K562 (cell line): ENCODE data around the gene LMBR1. TPM values are rescaled to one million over a fixed set of nuclear protein-coding genes. Genes with fewer than 3 reads are reported as not detected.

ENCODE experiments used
- ATAC-seq: fragments of 200-7000 bp; cut with Tn5 transposase; 3 replicates; pipeline ENCODE4 v1.9.1; 2020; ENCODE audit warnings: moderate library complexity
- BruUV-seq: library from RNA; stranded (reverse); fragments of 400-500 nt; replicated peaks from 2 replicates; lab custom pipeline; 2021; lab: Mats Ljungman, UMichigan
- CTCF ChIA-PET: fragments of 300-600 bp; formaldehyde crosslinking; extraction: SDS; loops from one replicate; lab custom pipeline; 2021; ENCODE audit warnings: low intra/inter-chr PET ratio; lab: Yijun Ruan, JAX
- POLR2A ChIA-PET: fragments of 300-600, 350-650 bp; sonication (Branson Sonifier 250); formaldehyde crosslinking; extraction: SDS; loops from one replicate; lab custom pipeline; 2021; ENCODE audit warnings: antibody characterized with exemption, inconsistent platforms; lab: Yijun Ruan, JAX
- DNase-seq, 4 experiments: peaks; one replicate each; pipeline versions ENCODE4 v3.0.0 to v3.0.0-alpha.2; 2011 to 2018; ENCODE audit warnings: low spot score in 3 of 4, mixed read lengths in 3 of 4; ENCODE audit errors: extremely low read depth in 1 of 4
- FAIRE-seq: peaks from 2 replicates; lab custom pipeline; 2011; peaks lifted over from hg19 to GRCh38; lab: Jason Lieb, UNC
- H2AFZ ChIP-seq: 2 replicates; pipeline ENCODE4 v1.6.0; 2011; ENCODE audit warnings: low read depth, low read length, control low read depth, inconsistent platforms
- H3K27ac ChIP-seq: fragments of 200-600 bp; 3 replicates; pipeline ENCODE4 v1.8.0; 2011; ENCODE audit warnings: low read depth, mild to moderate bottlenecking, control low read depth, inconsistent platforms, low read length, moderate library complexity, mixed read lengths; ENCODE audit errors: extremely low read depth
- H3K27me3 ChIP-seq, 2 experiments: fragments of 300-600 bp in 1 of 2; 2 replicates in 1 of 2; 3 replicates in 1 of 2; pipeline versions ENCODE4 v1.6.0 to v1.8.0; 2011; ENCODE audit warnings: inconsistent platforms in 2 of 2, low read length in 2 of 2, mild to moderate bottlenecking in 1 of 2, mixed read lengths in 1 of 2, moderate library complexity in 1 of 2; ENCODE audit not compliant: control insufficient read depth in 2 of 2, insufficient read depth in 2 of 2
- H3K36me3 ChIP-seq: fragments of 300-600 bp; 3 replicates; pipeline ENCODE4 v1.8.0; 2011; ENCODE audit warnings: mild to moderate bottlenecking, low read length, inconsistent platforms; ENCODE audit not compliant: control insufficient read depth, insufficient read depth
- H3K4me1 ChIP-seq, 2 experiments: fragments of 200-600 bp in 1 of 2; replicated peaks in 1 of 2; 2 replicates in 1 of 2; 3 replicates in 1 of 2; pipeline versions ENCODE4 v1.5.1 to v1.8.0; 2011; ENCODE audit warnings: inconsistent platforms in 2 of 2, low read length in 2 of 2, mild to moderate bottlenecking in 1 of 2, mixed read lengths in 1 of 2, moderate library complexity in 1 of 2; ENCODE audit not compliant: control insufficient read depth in 2 of 2, insufficient read depth in 2 of 2
- H3K4me2 ChIP-seq: 2 replicates; pipeline ENCODE4 v1.6.1; 2011; ENCODE audit warnings: low read length, control low read depth, inconsistent platforms, mixed read lengths; ENCODE audit not compliant: insufficient read depth
- H3K4me3 ChIP-seq: fragments of 200-600 bp; sonication (generic), shearing (Covaris generic); 2 replicates; pipeline ENCODE4 v1.5.1; 2016; ENCODE audit warnings: control low read depth, inconsistent platforms
- H3K79me2 ChIP-seq: fragments of 200-600 bp; 3 replicates; pipeline ENCODE4 v1.8.0; 2011; ENCODE audit warnings: low read length, inconsistent platforms; ENCODE audit not compliant: control insufficient read depth, insufficient read depth
- H3K9ac ChIP-seq, 2 experiments: 2 replicates each; pipeline versions ENCODE4 v1.6.0 to v1.6.1; 2011; ENCODE audit warnings: low read depth in 2 of 2, low read length in 2 of 2, control low read depth in 1 of 2, inconsistent platforms in 1 of 2, mild to moderate bottlenecking in 1 of 2, mixed read lengths in 1 of 2; ENCODE audit not compliant: insufficient read depth in 1 of 2
- H3K9me1 ChIP-seq: one replicate; pipeline ENCODE4 v1.6.0; 2011; ENCODE audit warnings: inconsistent platforms, mild to moderate bottlenecking, low read length, moderate library complexity; ENCODE audit not compliant: control insufficient read depth, insufficient read depth
- H3K9me3 ChIP-seq: replicated peaks from 2 replicates; pipeline ENCODE4 v1.5.1; 2011; ENCODE audit warnings: low read depth, low read length, inconsistent platforms; ENCODE audit not compliant: control insufficient read depth, insufficient read depth
- H4K20me1 ChIP-seq: replicated peaks from 2 replicates; pipeline ENCODE4 v1.6.1; 2011; ENCODE audit warnings: low read length, inconsistent platforms, mixed read lengths; ENCODE audit not compliant: control insufficient read depth, insufficient read depth
- ATF7 ChIP-seq: fragments of 450-650 bp; IDR thresholded peaks from 2 replicates; pipeline ENCODE4 v1.7.1; 2014; ENCODE audit warnings: mild to moderate bottlenecking, moderate library complexity
- BMI1 ChIP-seq: fragments of 150-350 bp; IDR thresholded peaks from 2 replicates; pipeline ENCODE4 v1.6.1; 2014; ENCODE audit warnings: low read length
- E4F1 ChIP-seq: fragments of 250-450 bp; sonication (Bioruptor Pico); IDR thresholded peaks from 2 replicates; pipeline ENCODE4 v1.5.0; 2021; ENCODE audit warnings: mild to moderate bottlenecking, borderline replicate concordance
- GABPB2 ChIP-seq: fragments of 250-450 bp; sonication (Bioruptor Pico); conservative IDR thresholded peaks from 2 replicates; pipeline ENCODE4 v1.5.1; 2021; ENCODE audit warnings: mild to moderate bottlenecking
- HLTF ChIP-seq: fragments of 450-650 bp; IDR thresholded peaks from 2 replicates; pipeline ENCODE4 v1.6.1; 2016
- KDM2B ChIP-seq: fragments of 250-450 bp; sonication (Bioruptor Pico); IDR thresholded peaks from 2 replicates; pipeline ENCODE4 v1.8.0; 2021; ENCODE audit warnings: mild to moderate bottlenecking, moderate library complexity
- NCOA2 ChIP-seq, 2 experiments: fragments of 450-650 bp; IDR thresholded peaks; 2 replicates each; pipeline ENCODE4 v1.6.1; 2018; ENCODE audit warnings: mild to moderate bottlenecking in 2 of 2, moderate library complexity in 1 of 2; ENCODE audit not compliant: partially characterized antibody in 2 of 2
- PURB ChIP-seq: sonication (generic); formaldehyde crosslinking; IDR thresholded peaks from 2 replicates; pipeline ENCODE4 v1.9.0; 2021; ENCODE audit warnings: low read depth, mild to moderate bottlenecking, missing genetic modification reagents
- RAD21 ChIP-seq, 2 experiments: fragments of 250-450 bp in 1 of 2; fragments of 450-650 bp in 1 of 2; sonication (Bioruptor Pico) in 1 of 2; formaldehyde crosslinking in 1 of 2; IDR thresholded peaks in 1 of 2; conservative IDR thresholded peaks in 1 of 2; 2 replicates each; pipeline versions ENCODE4 v1.4.0 to v1.8.0; 2020 to 2022; ENCODE audit warnings: mild to moderate bottlenecking in 2 of 2, moderate library complexity in 1 of 2
- TCF3 ChIP-seq: sonication (generic); formaldehyde crosslinking; IDR thresholded peaks from 2 replicates; pipeline ENCODE4 v1.4.0; 2020; ENCODE audit warnings: mild to moderate bottlenecking, missing genetic modification reagents
- ZKSCAN8 ChIP-seq: fragments of 200-800 bp; sonication (Bioruptor generic); IDR thresholded peaks from 2 replicates; pipeline ENCODE4 v1.6.1; 2016; ENCODE audit warnings: missing genetic modification characterization, missing compliant biosample characterization
- ZNF586 ChIP-seq: fragments of 450-650 bp; formaldehyde crosslinking; conservative IDR thresholded peaks from 2 replicates; pipeline ENCODE4 v1.4.0; 2020; ENCODE audit warnings: mild to moderate bottlenecking, moderate library complexity
- ZNF77 ChIP-seq: fragments of 250-450 bp; sonication (Bioruptor Pico); IDR thresholded peaks from 2 replicates; pipeline ENCODE4 v1.5.0; 2020
- WGBS: fragments of 100-300 bp; shearing (Covaris generic); methylation state at CpG from one replicate; pipeline ENCODE4 v1.1.6; 2016; ENCODE audit warnings: low coverage, mixed read lengths; ENCODE audit not compliant: insufficient coverage; ENCODE audit errors: missing lambda C conversion rate; 5-methylcytosine and 5-hydroxymethylcytosine counted together
- in situ Hi-C: fragments of 300-500 bp; cut with MboI; formaldehyde crosslinking; loops from 4 replicates; pipeline ENCODE4 v1.15.0; 2018; ENCODE audit warnings: inconsistent platforms, mixed read lengths
- intact Hi-C: fragments of 100-400 bp; cut with micrococcal nuclease; formaldehyde crosslinking; loops from 2 replicates; pipeline ENCODE4 v1.14.2; 2022
- polyA plus RNA-seq, 8 experiments: library from polyadenylated mRNA; depleted of rRNA in 4 of 8; stranded (reverse) in 5 of 8; unstranded in 3 of 8; fragments of >200 nt; fragmentation: Nextera tagmentation in 2 of 8; fragmentation: Illumina TruSeq in 1 of 8; extraction: Ambion mirVana in 2 of 8; extraction: Trizol in 1 of 8; gene quantifications; 2 replicates each; pipeline versions ENCODE4 v1.2.1 to v1.2.3, GENCODE V29; 2011 to 2014; ENCODE audit warnings: inconsistent platforms in 1 of 8, missing spikeins in 1 of 8
- total RNA-seq, 7 experiments: library from RNA; depleted of rRNA in 6 of 7; stranded (reverse); fragments of >200 nt in 6 of 7; fragmentation: Illumina TruSeq in 2 of 7; extraction: Trizol in 2 of 7; gene quantifications; 2 replicates each; pipeline versions ENCODE4 v1.2.1 to v1.2.3, GENCODE V29; 2011 to 2021; ENCODE audit warnings: low replicate concordance in 1 of 7
- TF ChIP-seq, protein P1 (sequence below): fragments of 150-350 bp; conservative IDR thresholded peaks from 2 replicates; pipeline ENCODE4 v1.6.1; 2014; ENCODE audit warnings: low read length
- TF ChIP-seq, protein P2 (sequence below), 2 experiments: IDR thresholded peaks; 2 replicates each; pipeline ENCODE4 v1.6.1; 2011; ENCODE audit warnings: borderline replicate concordance in 1 of 2, control low read depth in 1 of 2, low read depth in 1 of 2, low read length in 1 of 2, mild to moderate bottlenecking in 1 of 2, mixed read lengths in 1 of 2, moderate library complexity in 1 of 2; ENCODE audit not compliant: insufficient read depth in 1 of 2, insufficient read length in 1 of 2, poor library complexity in 1 of 2, severe bottlenecking in 1 of 2; ENCODE audit errors: extremely low read depth in 1 of 2
- TF ChIP-seq, protein P3 (sequence below): fragments of 250-450 bp; sonication (Bioruptor Pico); IDR thresholded peaks from 2 replicates; pipeline ENCODE4 v1.5.0; 2021

LMBR1 gene
- total and polyA plus RNA-seq, 9 of the 15 experiments (the other 6 are each of a cell fraction or from before 2014, with no cell fraction given): 7.7 to 90.0 (median 59.9) TPM

DNA sequence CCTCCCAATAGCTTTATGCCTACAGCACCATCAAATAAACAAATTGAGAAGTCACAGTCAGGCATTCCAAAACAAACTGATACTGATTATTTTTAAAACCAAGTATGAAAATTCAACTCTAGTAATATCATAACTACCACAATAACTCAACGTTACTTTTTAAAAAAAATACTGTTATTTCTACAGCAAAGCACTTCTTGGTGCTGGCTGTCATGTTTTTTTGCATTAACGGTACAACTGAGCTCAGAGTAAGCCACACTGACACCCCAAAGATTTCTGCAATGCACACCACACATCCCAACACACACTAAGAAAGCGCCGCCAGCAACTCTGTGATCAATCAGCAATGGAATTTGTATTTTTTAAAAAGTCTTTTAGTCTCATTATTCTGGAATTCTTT lies 138.8 kb downstream of the LMBR1 start:
- TF ChIP-seq, protein P1, sequence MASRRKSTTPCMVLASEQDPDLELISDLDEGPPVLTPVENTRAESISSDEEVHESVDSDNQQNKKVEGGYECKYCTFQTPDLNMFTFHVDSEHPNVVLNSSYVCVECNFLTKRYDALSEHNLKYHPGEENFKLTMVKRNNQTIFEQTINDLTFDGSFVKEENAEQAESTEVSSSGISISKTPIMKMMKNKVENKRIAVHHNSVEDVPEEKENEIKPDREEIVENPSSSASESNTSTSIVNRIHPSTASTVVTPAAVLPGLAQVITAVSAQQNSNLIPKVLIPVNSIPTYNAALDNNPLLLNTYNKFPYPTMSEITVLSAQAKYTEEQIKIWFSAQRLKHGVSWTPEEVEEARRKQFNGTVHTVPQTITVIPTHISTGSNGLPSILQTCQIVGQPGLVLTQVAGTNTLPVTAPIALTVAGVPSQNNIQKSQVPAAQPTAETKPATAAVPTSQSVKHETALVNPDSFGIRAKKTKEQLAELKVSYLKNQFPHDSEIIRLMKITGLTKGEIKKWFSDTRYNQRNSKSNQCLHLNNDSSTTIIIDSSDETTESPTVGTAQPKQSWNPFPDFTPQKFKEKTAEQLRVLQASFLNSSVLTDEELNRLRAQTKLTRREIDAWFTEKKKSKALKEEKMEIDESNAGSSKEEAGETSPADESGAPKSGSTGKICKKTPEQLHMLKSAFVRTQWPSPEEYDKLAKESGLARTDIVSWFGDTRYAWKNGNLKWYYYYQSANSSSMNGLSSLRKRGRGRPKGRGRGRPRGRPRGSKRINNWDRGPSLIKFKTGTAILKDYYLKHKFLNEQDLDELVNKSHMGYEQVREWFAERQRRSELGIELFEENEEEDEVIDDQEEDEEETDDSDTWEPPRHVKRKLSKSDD: no peak
- TF ChIP-seq, protein P2, sequence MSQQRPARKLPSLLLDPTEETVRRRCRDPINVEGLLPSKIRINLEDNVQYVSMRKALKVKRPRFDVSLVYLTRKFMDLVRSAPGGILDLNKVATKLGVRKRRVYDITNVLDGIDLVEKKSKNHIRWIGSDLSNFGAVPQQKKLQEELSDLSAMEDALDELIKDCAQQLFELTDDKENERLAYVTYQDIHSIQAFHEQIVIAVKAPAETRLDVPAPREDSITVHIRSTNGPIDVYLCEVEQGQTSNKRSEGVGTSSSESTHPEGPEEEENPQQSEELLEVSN (IDR thresholded peaks at IDR 0.05; ENCODE audit: borderline replicate concordance in 1 of 2, extremely low read depth in 1 of 2, insufficient read depth in 1 of 2, insufficient read length in 1 of 2, low read depth in 1 of 2, low read length in 1 of 2, poor library complexity in 1 of 2, severe bottlenecking in 1 of 2): no peak
- TF ChIP-seq E4F1 (CRISPR knock-in tag) (no peak), GABPB2 (CRISPR knock-in tag) (no peak), ZKSCAN8 (CRISPR knock-in tag) (no peak), TCF3 (CRISPR knock-in tag) (no peak), ZNF586 (no peak), HLTF (no peak), NCOA2 (IDR thresholded peaks at IDR 0.05; ENCODE audit: partially characterized antibody in 2 of 2) (no peak), KDM2B (CRISPR knock-in tag) (no peak), ATF7 (no peak), PURB (CRISPR knock-in tag) (no peak), BMI1 (no peak), ZNF77 (CRISPR knock-in tag) (no peak), RAD21 (CRISPR knock-in tag; conservative IDR thresholded peaks at IDR 0.05 in 1 of 2, IDR thresholded peaks at IDR 0.05 in 1 of 2) (no peak)
- TF ChIP-seq, protein P3, sequence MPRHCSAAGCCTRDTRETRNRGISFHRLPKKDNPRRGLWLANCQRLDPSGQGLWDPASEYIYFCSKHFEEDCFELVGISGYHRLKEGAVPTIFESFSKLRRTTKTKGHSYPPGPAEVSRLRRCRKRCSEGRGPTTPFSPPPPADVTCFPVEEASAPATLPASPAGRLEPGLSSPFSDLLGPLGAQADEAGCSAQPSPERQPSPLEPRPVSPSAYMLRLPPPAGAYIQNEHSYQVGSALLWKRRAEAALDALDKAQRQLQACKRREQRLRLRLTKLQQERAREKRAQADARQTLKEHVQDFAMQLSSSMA: no peak
- no peaks in the 10 kb centered on the region for H3K27me3 ChIP-seq
- intact Hi-C loops: no loop called here
- ChIA-PET POLR2A (interaction anchor here (0.6 to 1.7 kb wide), 3 partner anchors 11 to 145 kb away, joined by 3 to 4 read pairs (median 3); no protein-coding TSS in a partner anchor), CTCF (no interaction called here)
- H3K36me3 ChIP-seq: peaks cover 31% of the 10 kb centered on the region; the same call in 2 of the 3 replicates
- DNase-seq: no peak
- ATAC-seq: no peak
- H3K27ac ChIP-seq: no peak overlapping the region
- H3K79me2 ChIP-seq: no peaks in the 10 kb centered on the region
- H3K9me3 ChIP-seq: no peaks in the 10 kb centered on the region
- 81% methylated on average over 4 of the region's 4 CpGs for WGBS
- BruUV-seq: no TSS peak
- in situ Hi-C loops: no loop called here
- no peak overlapping the region for H3K4me3 ChIP-seq
- no peak overlapping the region for H3K4me2 ChIP-seq
- no peaks in the 10 kb centered on the region for H3K4me1 ChIP-seq
- H4K20me1 ChIP-seq: no peaks in the 10 kb centered on the region
- no peak for FAIRE-seq
- no peaks in the 10 kb centered on the region for H3K9me1 ChIP-seq
- H3K9ac ChIP-seq: no peak overlapping the region
- H2AFZ ChIP-seq: no peak overlapping the region
